Adipose tissue (tissue), 3 donors: ENCODE measurements around the gene KIAA0753. TPM values are rescaled to one million over a fixed set of nuclear protein-coding genes. Genes with fewer than 3 reads are reported as not detected.

Experiments used
- H3K27ac ChIP-seq: one replicate; pipeline ENCODE4 v1.5.1; 2013; ENCODE audit warnings: low read depth, low read length
- WGBS, 3 donors: extraction: QIAGEN DNeasy Blood & Tissue Kit; methylation state at CpG; one replicate each; pipeline ENCODE4 v1.1.7; 2013; 5-methylcytosine and 5-hydroxymethylcytosine counted together
- polyA plus RNA-seq, 3 donors: library from polyadenylated mRNA; stranded (reverse); fragments of 200-250 nt; gene quantifications; one replicate each; pipeline ENCODE4 v1.2.3, GENCODE V29; 2013
- donor health status: healthy with polysubstance abuse.
- donor health status: Bipolar disorder and iron deficiency.
- donor health status: healthy.

The KIAA0753 gene
- polyA plus RNA-seq, 3 donors = 3.5 to 6.9 (median 3.9) TPM

- no peak overlapping the region for H3K27ac ChIP-seq
- WGBS, 3 donors = 81 to 89% (median 86%) methylated on average over 5 of the region's 5 CpGs
Measured at GRCh38 chr17:6544011-6544370, 96.5 kb downstream of the KIAA0753 start.

- no peak overlapping the region for H3K27ac ChIP-seq
- WGBS, 3 donors = 76 to 85% (median 78%) methylated on average over 16 of the region's 16 CpGs
Measured at GRCh38 chr17:6543079-6544010, 97.2 kb downstream of the KIAA0753 start.

DNA sequence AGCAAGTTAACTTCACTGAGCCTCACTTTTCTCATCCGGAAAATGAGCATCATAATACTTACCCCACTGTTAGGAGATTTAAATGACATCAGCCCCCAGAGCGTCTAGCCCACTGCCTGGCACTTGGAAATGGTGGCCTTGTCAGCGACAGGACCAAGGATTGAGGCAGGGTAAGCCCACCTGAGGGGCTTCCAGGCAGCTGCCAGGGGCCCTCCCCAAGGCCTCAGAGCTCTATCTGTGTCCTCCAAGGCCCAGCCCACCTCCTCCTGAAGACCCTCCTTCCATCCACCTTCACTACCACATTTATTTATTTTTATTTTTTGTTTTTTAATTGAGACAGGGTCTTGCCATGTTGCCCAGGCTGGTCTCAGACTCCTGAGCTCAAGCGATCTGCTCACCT is 97.9 kb downstream of the KIAA0753 start:
- H3K27ac ChIP-seq = no peak overlapping the region
- WGBS, 3 donors = 93 to 95% (median 94%) methylated on average over 4 of the region's 4 CpGs

DNA sequence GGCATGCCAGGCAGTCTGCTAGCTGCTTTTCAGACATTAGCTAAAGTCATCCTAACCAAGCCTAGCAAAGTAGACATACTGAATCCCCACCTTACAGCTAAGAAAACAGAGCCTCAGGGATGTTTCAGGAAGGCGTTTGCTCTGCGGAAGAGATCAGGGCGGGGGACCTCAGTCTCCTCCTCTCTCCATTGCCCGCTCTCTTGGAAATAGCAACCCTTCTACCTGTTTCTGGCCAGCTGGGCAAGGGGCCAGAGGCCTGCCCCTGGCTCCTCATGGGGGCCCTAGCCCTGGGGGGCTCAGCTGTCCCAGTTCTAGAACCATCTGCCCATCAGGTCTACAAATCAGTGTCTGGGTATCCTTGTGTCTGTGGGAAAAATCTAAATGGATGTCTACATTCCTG is 98.6 kb downstream of the KIAA0753 start:
- no peak overlapping the region for H3K27ac ChIP-seq
- WGBS, 3 donors = 92 to 94% (median 92%) methylated on average over 4 of the region's 4 CpGs

DNA sequence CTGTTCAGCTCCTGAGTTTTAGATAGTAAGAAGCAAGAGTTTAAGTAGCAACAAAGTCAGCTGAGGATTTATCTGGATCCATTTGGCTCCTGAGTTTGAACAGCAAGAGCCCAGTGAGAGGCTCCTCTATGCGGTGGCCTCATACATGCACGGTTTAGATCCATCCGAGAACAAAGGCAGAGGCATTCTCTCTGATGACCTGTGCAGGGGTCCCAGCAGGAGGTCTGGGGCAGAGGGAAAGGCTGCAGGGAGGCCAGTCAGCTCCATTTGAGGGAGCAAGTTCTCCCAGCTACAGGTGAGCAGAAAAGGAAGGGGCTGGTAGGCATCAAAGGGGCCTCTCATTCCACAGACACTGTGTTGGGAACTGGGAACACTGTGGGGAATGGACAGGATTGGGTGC is 100.6 kb downstream of the KIAA0753 start:
- no peak overlapping the region for H3K27ac ChIP-seq
- 63 to 73% (median 72%) methylated on average over 3 of the region's 3 CpGs for WGBS, 3 donors

DNA sequence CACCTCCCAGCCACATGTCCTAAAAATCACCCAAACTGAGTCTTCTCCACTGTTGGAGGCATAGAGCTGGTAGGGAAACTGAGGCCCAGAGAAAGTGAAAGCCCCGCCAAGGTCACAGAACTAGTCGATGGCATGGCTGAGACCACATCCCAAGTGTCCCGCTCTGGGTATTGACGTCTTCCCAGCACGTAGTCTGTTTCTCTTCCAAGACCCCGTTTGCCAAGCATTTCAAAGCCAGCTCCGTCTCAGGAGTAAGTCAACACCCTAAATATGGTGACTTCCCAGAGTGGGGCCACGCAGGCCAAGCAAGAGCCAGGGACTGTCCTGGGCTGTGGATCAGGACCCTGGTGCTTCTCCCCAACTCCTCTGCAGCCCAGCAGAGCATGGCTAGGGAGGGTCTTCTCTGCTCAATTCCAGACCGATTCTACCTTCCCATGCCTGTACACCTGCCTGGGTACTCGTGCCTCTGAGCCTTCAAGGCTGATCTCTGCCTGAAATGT is 103.9 kb downstream of the KIAA0753 start:
- H3K27ac ChIP-seq = no peak overlapping the region
- 90 to 94% (median 91%) methylated on average over 10 of the region's 10 CpGs for WGBS, 3 donors

- whole genome bisulfite sequencing, 3 donors = 61 to 84% (median 82%) methylated on average over 10 of the region's 10 CpGs
- no peak overlapping the region for H3K27ac ChIP-seq
Measured at GRCh38 chr17:6536053-6536452, 104.5 kb downstream of the KIAA0753 start.

GRCh38 chr17:6534846-6535514 is 105.5 kb downstream of the KIAA0753 start:
- H3K27ac ChIP-seq = no peak overlapping the region

GRCh38 chr17:6532441-6532885 is 108.0 kb downstream of the KIAA0753 start:
- H3K27ac ChIP-seq = no peak overlapping the region
- 56 to 82% (median 66%) methylated on average over 5 of the region's 5 CpGs for WGBS, 3 donors

More at GRCh38 chr17:6534846-6535514, 105.5 kb downstream of the KIAA0753 start:
- WGBS, 3 donors = 71 to 79% (median 72%) methylated on average over 3 of the region's 3 CpGs

DNA sequence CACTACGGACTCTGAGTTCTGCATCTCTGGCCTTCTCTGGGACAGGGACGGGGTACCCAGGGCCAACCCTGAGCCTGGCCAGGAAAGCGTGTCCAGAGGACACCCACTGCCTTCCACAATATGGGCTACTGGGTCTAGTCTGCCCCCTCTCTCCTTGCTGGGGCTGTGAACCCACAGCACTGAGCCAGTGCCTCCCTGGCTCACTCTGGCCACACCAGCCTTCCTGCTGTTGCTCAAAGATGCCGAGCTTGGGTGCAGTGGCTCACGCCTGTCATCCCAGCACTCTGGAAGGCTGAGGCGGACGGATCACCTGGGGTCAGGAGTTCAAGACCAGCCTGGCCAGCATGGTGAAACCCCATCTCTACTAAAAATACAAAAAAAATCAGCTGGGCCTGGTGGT is 108.9 kb downstream of the KIAA0753 start:
- H3K27ac ChIP-seq = no peak overlapping the region
- 81 to 89% (median 83%) methylated on average over 7 of the region's 7 CpGs for WGBS, 3 donors

- no peak overlapping the region for H3K27ac ChIP-seq
- 80 to 84% (median 83%) methylated on average over 5 of the region's 5 CpGs for WGBS, 3 donors
Measured at GRCh38 chr17:6530324-6530920, 110.1 kb downstream of the KIAA0753 start.

DNA sequence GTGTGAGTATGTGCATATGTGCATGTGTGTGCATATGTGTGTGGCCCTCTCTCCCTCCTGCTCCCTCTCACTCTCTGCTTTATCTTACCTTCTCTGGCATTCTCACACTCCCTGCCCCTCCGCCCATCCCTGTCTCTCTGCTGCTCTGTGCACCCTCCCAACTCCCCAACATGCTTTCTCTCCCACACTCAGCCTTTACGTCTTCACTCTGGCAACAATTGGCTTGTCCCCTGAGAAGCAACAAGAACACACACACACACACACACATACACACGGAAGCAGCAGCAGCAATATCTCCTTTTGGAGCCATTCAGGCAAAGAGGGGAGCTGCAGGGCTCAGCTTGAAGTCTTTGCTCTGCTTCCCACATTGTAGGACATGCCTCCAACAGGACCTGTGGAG is 112.0 kb downstream of the KIAA0753 start:
- WGBS, 3 donors = 58 to 64% (median 59%) methylated on average over 3 of the region's 3 CpGs
- H3K27ac ChIP-seq = no peak overlapping the region

Other genes with a start within 250 kb of the KIAA0753 start
- gene AIPL1, start 205.6 kb downstream of the KIAA0753 start, polyA plus RNA-seq = not detected
- under 1 TPM; 0.15 to 0.34 (median 0.16) TPM for gene PIMREG, start 196.3 kb downstream of the KIAA0753 start, polyA plus RNA-seq
- 1 to 10 TPM in 2 of 3 donors, under 1 TPM in 1; 0.61 to 1.6 (median 1.1) TPM for gene PITPNM3, start 84.2 kb downstream of the KIAA0753 start, polyA plus RNA-seq
- 100 to 1,000 TPM in 2 of 3 donors, 10 to 100 TPM in 1; 60.8 to 107 (median 103) TPM for gene TXNDC17, start 349 bp upstream of the KIAA0753 start, polyA plus RNA-seq
- 10 to 100 TPM in 1 of 3 donors, 1 to 10 TPM in 2; 6.3 to 31.0 (median 8.6) TPM for gene MED31, start 10.9 kb upstream of the KIAA0753 start, polyA plus RNA-seq
- gene C17orf100, start 11.1 kb upstream of the KIAA0753 start, polyA plus RNA-seq = 1 to 10 TPM in 2 of 3 donors, under 1 TPM in 1; 0.65 to 2.3 (median 1.7) TPM
- under 1 TPM; 0.05 to 0.34 (median 0.10) TPM for gene SLC13A5, start 72.7 kb upstream of the KIAA0753 start, polyA plus RNA-seq
- gene XAF1, start 115.3 kb upstream of the KIAA0753 start, polyA plus RNA-seq = 10 to 100 TPM in 2 of 3 donors, 1 to 10 TPM in 1; 9.8 to 75.6 (median 21.0) TPM
- gene FBXO39, start 135.5 kb upstream of the KIAA0753 start, polyA plus RNA-seq = under 1 TPM in 2 of 3 donors, not detected in 1; 0.10 to 0.14 TPM
- not detected for gene TEKT1, start 191.0 kb upstream of the KIAA0753 start, polyA plus RNA-seq